ENCODE data around the gene SAMM50.

GRCh38 chr22:44042249-44043218 is 87.3 kb downstream of the SAMM50 start:
- TF ChIP-seq CTCF (IDR thresholded peaks at IDR 0.05; ENCODE audit: insufficient read depth, low read length, poor library complexity, severe bottlenecking) (no peak), EZH2phosphoT487 (conservative IDR thresholded peaks at IDR 0.05; ENCODE audit: low read length) (no peak)

All from SU-DHL-6 (cell line).